A673 (cell line): Measurements from ENCODE around the gene TEC.

ENCODE experiments used
- CTCF ChIP-seq: fragments of 300-800, 200-600 bp; sonication (generic); conservative IDR thresholded peaks from 2 replicates; pipeline ENCODE4 v1.5.1; 2017; ENCODE audit warnings: low read depth, mild to moderate bottlenecking, antibody characterized with exemption, low read length, moderate library complexity, mixed read lengths
- EZH2 ChIP-seq: fragments of 200-600 bp; sonication (generic); IDR thresholded peaks from 2 replicates; pipeline ENCODE4 v1.6.1; 2017; ENCODE audit warnings: borderline replicate concordance, low read depth, mild to moderate bottlenecking, mixed read lengths, antibody characterized with exemption, low read length; ENCODE audit not compliant: poor library complexity, severe bottlenecking

GRCh38 chr4:48296365-48296764 lies 26.7 kb upstream of the TEC start:
- no peak for TF ChIP-seq EZH2
- TF ChIP-seq CTCF: no peak
